GM23338 (cell line): ENCODE measurements around the gene SERGEF. TPM values are rescaled to one million over a fixed set of nuclear protein-coding genes. Genes with fewer than 3 reads are reported as not detected.

ENCODE experiments used
- ATAC-seq: fragments of 200-7000 bp; cut with Tn5 transposase; 3 replicates; pipeline ENCODE4 v1.9.1; 2020
- DNase-seq: peaks from one replicate; pipeline ENCODE4 v3.0.0-alpha.2; 2015; ENCODE audit warnings: low spot score
- H2AFZ ChIP-seq: fragments of 200-600 bp; sonication (generic); 2 replicates; pipeline ENCODE4 v1.8.0; 2016; ENCODE audit warnings: antibody characterized with exemption, mild to moderate bottlenecking, moderate library complexity
- H3F3A ChIP-seq: fragments of 200-600 bp; sonication (generic); replicated peaks from 2 replicates; pipeline ENCODE4 v1.8.0; 2017; ENCODE audit warnings: antibody characterized with exemption, mixed run types, low read depth
- H3K27ac ChIP-seq: fragments of 200-600 bp; sonication (generic); 2 replicates; pipeline ENCODE4 v1.6.1; 2016; ENCODE audit warnings: low read depth
- H3K27me3 ChIP-seq: fragments of 200-600 bp; sonication (generic); 2 replicates; pipeline ENCODE4 v1.8.0; 2016; ENCODE audit warnings: mild to moderate bottlenecking, mixed run types, moderate library complexity; ENCODE audit not compliant: insufficient read depth
- H3K36me3 ChIP-seq: fragments of 200-600 bp; sonication (generic); 2 replicates; pipeline ENCODE4 v1.8.0; 2016; ENCODE audit warnings: mild to moderate bottlenecking; ENCODE audit not compliant: insufficient read depth
- H3K4me1 ChIP-seq: fragments of 200-600 bp; sonication (generic); 2 replicates; pipeline ENCODE4 v1.8.0; 2016; ENCODE audit warnings: mild to moderate bottlenecking, moderate library complexity; ENCODE audit not compliant: insufficient read depth
- H3K4me2 ChIP-seq: fragments of 200-600 bp; sonication (generic); 2 replicates; pipeline ENCODE4 v1.7.1; 2017; ENCODE audit warnings: mixed run types
- H3K4me3 ChIP-seq: fragments of 200-600 bp; sonication (generic); 2 replicates; pipeline ENCODE4 v1.6.1; 2016; ENCODE audit warnings: mixed run types
- H3K79me2 ChIP-seq: fragments of 200-600 bp; sonication (generic); replicated peaks from 2 replicates; pipeline ENCODE4 v1.8.0; 2017; ENCODE audit warnings: mild to moderate bottlenecking; ENCODE audit not compliant: insufficient read depth
- H3K9me2 ChIP-seq: fragments of 200-600 bp; sonication (generic); 2 replicates; pipeline ENCODE4 v1.8.0; 2017; ENCODE audit not compliant: insufficient read depth
- H4K20me1 ChIP-seq: fragments of 200-600 bp; sonication (generic); replicated peaks from 2 replicates; pipeline ENCODE4 v1.8.0; 2017; ENCODE audit warnings: mild to moderate bottlenecking; ENCODE audit not compliant: insufficient read depth
- H3K27ac Mint-ChIP-seq: 2 replicates; pipeline ENCODE4 v1.8.0; 2020; ENCODE audit warnings: inconsistent platforms, mild to moderate bottlenecking, moderate library complexity, mixed read lengths
- H3K27me3 Mint-ChIP-seq: 3 replicates; pipeline ENCODE4 v1.8.0; 2022; ENCODE audit warnings: low read depth, mild to moderate bottlenecking, moderate library complexity, mixed read lengths, inconsistent platforms; ENCODE audit not compliant: insufficient read depth, poor library complexity
- H3K36me3 Mint-ChIP-seq: 3 replicates; pipeline ENCODE4 v1.8.0; 2021; ENCODE audit warnings: low read depth, mild to moderate bottlenecking, inconsistent platforms, moderate library complexity, mixed read lengths
- H3K4me1 Mint-ChIP-seq: 3 replicates; pipeline ENCODE4 v1.8.0; 2020; ENCODE audit warnings: mild to moderate bottlenecking, inconsistent platforms, mixed read lengths
- H3K4me3 Mint-ChIP-seq: 3 replicates; pipeline ENCODE4 v1.8.0; 2021; ENCODE audit warnings: moderate library complexity, mild to moderate bottlenecking, inconsistent platforms, mixed read lengths
- H3K9me3 Mint-ChIP-seq: 3 replicates; pipeline ENCODE4 v1.8.0; 2020; ENCODE audit warnings: moderate library complexity, mild to moderate bottlenecking, inconsistent platforms, mixed read lengths
- CREB1 ChIP-seq: fragments of 250-450 bp; sonication (Bioruptor Pico); IDR thresholded peaks from 2 replicates; pipeline ENCODE4 v1.5.0; 2020; ENCODE audit warnings: low read depth, mild to moderate bottlenecking, moderate library complexity
- EZH2 ChIP-seq: fragments of 200-600 bp; sonication (generic); IDR thresholded peaks from one replicate; pipeline ENCODE4 v1.8.0; 2017; ENCODE audit warnings: antibody characterized with exemption, mild to moderate bottlenecking, low read depth; ENCODE audit not compliant: unreplicated experiment
- EZH2phosphoT487 ChIP-seq: fragments of 200-600 bp; sonication (generic); IDR thresholded peaks from one replicate; pipeline ENCODE4 v1.8.1; 2018; ENCODE audit warnings: antibody characterized with exemption; ENCODE audit not compliant: unreplicated experiment
- JUNB ChIP-seq: IDR thresholded peaks from one replicate; pipeline ENCODE4 v1.6.1; 2016; ENCODE audit warnings: antibody characterized with exemption; ENCODE audit not compliant: unreplicated experiment
- NANOG ChIP-seq: IDR thresholded peaks from 2 replicates; pipeline ENCODE4 v1.6.1; 2016; ENCODE audit warnings: antibody characterized with exemption, borderline replicate concordance
- POLR2AphosphoS5 ChIP-seq: IDR thresholded peaks from 2 replicates; pipeline ENCODE4 v1.6.1; 2016; ENCODE audit warnings: antibody characterized with exemption, low read depth
- STAT1 ChIP-seq: IDR thresholded peaks from one replicate; pipeline ENCODE4 v1.6.1; 2016; ENCODE audit warnings: antibody characterized with exemption; ENCODE audit not compliant: unreplicated experiment
- ZNF114 ChIP-seq: fragments of 250-450 bp; sonication (Bioruptor Pico); IDR thresholded peaks from 2 replicates; pipeline ENCODE4 v1.5.0; 2020; ENCODE audit warnings: mild to moderate bottlenecking, moderate library complexity
- ZNF331 ChIP-seq: fragments of 250-450 bp; sonication (Bioruptor Pico); IDR thresholded peaks from 2 replicates; pipeline ENCODE4 v1.5.0; 2020; ENCODE audit warnings: low read depth, mild to moderate bottlenecking, moderate library complexity
- ZNF462 ChIP-seq: fragments of 250-450 bp; sonication (Bioruptor Pico); IDR thresholded peaks from 2 replicates; pipeline ENCODE4 v1.5.0; 2020; ENCODE audit warnings: mild to moderate bottlenecking, moderate library complexity
- polyA plus RNA-seq: library from polyadenylated mRNA; unstranded; fragments of >200 nt; fragmentation: Nextera tagmentation; extraction: Ambion mirVana; gene quantifications from 2 replicates; pipeline ENCODE4 v1.2.1, GENCODE V29; 2016
- total RNA-seq: library from RNA; depleted of rRNA; stranded (reverse); fragments of >200 nt; shearing (Covaris generic); gene quantifications from 2 replicates; pipeline ENCODE4 v1.2.3, GENCODE V29; 2014
- TF ChIP-seq, protein P1 (sequence below): IDR thresholded peaks from 2 replicates; pipeline ENCODE4 v1.6.1; 2016; ENCODE audit warnings: antibody characterized with exemption
- TF ChIP-seq, protein P2 (sequence below), 2 experiments: fragments of 200-600 bp in 1 of 2; sonication (generic) in 1 of 2; conservative IDR thresholded peaks; 2 replicates each; pipeline versions ENCODE4 v1.5.1 to v1.6.1; 2016 to 2017; ENCODE audit warnings: antibody characterized with exemption in 2 of 2, low read depth in 2 of 2, mild to moderate bottlenecking in 2 of 2, moderate library complexity in 1 of 2
- TF ChIP-seq, protein P3 (sequence below): IDR thresholded peaks from one replicate; pipeline ENCODE4 v1.6.1; 2018; ENCODE audit warnings: antibody characterized with exemption; ENCODE audit not compliant: unreplicated experiment

SERGEF gene
- total and polyA plus RNA-seq, 2 experiments from 2014 or later: 24.2 to 27.9 TPM

DNA sequence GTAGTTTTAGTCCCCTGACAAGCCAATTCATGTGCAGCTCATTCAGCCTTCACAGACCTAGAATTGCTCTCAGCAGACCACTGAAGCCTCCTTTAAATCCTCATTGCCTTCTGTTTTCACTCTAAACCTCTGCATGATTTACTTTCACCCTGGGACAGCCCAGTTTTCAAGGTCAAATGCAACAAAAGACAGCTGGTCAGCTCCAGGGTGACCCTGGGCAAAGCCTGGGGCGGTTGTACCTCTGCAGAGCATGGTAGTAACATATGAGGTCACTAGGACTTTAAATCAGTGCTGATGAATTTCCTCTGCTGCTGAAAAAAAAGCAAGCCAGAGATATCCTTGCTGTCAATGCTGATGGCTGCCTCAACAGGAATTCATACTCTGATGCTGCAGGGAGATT is 62.2 kb downstream of the SERGEF start:
- H3K36me3 Mint-ChIP-seq: no peaks in the 10 kb centered on the region
- H3K27ac Mint-ChIP-seq: no peak overlapping the region
- H3K27ac ChIP-seq: no peak overlapping the region
- H3F3A ChIP-seq: no peaks in the 10 kb centered on the region
- DNase-seq: no peak
- no peak overlapping the region for H3K4me3 Mint-ChIP-seq
- H3K4me3 ChIP-seq: no peak overlapping the region
- H3K9me2 ChIP-seq: no peaks in the 10 kb centered on the region
- H3K4me2 ChIP-seq: no peak overlapping the region
- H3K36me3 ChIP-seq: no peaks in the 10 kb centered on the region
- no peaks in the 10 kb centered on the region for H4K20me1 ChIP-seq
- H3K4me1 Mint-ChIP-seq: no peaks in the 10 kb centered on the region
- TF ChIP-seq ZNF331 (CRISPR knock-in tag): no peak
- TF ChIP-seq POLR2AphosphoS5: no peak
- no peak for TF ChIP-seq NANOG
- no peak for TF ChIP-seq JUNB
- TF ChIP-seq, protein P1, sequence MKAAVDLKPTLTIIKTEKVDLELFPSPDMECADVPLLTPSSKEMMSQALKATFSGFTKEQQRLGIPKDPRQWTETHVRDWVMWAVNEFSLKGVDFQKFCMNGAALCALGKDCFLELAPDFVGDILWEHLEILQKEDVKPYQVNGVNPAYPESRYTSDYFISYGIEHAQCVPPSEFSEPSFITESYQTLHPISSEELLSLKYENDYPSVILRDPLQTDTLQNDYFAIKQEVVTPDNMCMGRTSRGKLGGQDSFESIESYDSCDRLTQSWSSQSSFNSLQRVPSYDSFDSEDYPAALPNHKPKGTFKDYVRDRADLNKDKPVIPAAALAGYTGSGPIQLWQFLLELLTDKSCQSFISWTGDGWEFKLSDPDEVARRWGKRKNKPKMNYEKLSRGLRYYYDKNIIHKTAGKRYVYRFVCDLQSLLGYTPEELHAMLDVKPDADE: no peak
- no peak for TF ChIP-seq STAT1
- no peak for TF ChIP-seq ZNF462 (CRISPR knock-in tag)
- TF ChIP-seq, protein P2, sequence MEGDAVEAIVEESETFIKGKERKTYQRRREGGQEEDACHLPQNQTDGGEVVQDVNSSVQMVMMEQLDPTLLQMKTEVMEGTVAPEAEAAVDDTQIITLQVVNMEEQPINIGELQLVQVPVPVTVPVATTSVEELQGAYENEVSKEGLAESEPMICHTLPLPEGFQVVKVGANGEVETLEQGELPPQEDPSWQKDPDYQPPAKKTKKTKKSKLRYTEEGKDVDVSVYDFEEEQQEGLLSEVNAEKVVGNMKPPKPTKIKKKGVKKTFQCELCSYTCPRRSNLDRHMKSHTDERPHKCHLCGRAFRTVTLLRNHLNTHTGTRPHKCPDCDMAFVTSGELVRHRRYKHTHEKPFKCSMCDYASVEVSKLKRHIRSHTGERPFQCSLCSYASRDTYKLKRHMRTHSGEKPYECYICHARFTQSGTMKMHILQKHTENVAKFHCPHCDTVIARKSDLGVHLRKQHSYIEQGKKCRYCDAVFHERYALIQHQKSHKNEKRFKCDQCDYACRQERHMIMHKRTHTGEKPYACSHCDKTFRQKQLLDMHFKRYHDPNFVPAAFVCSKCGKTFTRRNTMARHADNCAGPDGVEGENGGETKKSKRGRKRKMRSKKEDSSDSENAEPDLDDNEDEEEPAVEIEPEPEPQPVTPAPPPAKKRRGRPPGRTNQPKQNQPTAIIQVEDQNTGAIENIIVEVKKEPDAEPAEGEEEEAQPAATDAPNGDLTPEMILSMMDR (conservative IDR thresholded peaks at IDR 0.05; ENCODE audit: low read depth in 2 of 2): no peak
- no peak for TF ChIP-seq EZH2
- TF ChIP-seq EZH2phosphoT487: no peak
- no peak for TF ChIP-seq ZNF114 (CRISPR knock-in tag)
- TF ChIP-seq, protein P3, sequence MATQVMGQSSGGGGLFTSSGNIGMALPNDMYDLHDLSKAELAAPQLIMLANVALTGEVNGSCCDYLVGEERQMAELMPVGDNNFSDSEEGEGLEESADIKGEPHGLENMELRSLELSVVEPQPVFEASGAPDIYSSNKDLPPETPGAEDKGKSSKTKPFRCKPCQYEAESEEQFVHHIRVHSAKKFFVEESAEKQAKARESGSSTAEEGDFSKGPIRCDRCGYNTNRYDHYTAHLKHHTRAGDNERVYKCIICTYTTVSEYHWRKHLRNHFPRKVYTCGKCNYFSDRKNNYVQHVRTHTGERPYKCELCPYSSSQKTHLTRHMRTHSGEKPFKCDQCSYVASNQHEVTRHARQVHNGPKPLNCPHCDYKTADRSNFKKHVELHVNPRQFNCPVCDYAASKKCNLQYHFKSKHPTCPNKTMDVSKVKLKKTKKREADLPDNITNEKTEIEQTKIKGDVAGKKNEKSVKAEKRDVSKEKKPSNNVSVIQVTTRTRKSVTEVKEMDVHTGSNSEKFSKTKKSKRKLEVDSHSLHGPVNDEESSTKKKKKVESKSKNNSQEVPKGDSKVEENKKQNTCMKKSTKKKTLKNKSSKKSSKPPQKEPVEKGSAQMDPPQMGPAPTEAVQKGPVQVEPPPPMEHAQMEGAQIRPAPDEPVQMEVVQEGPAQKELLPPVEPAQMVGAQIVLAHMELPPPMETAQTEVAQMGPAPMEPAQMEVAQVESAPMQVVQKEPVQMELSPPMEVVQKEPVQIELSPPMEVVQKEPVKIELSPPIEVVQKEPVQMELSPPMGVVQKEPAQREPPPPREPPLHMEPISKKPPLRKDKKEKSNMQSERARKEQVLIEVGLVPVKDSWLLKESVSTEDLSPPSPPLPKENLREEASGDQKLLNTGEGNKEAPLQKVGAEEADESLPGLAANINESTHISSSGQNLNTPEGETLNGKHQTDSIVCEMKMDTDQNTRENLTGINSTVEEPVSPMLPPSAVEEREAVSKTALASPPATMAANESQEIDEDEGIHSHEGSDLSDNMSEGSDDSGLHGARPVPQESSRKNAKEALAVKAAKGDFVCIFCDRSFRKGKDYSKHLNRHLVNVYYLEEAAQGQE: no peak
- TF ChIP-seq CREB1: no peak
- no peaks in the 10 kb centered on the region for H3K27me3 Mint-ChIP-seq
- H3K79me2 ChIP-seq: no peaks in the 10 kb centered on the region
- no peak overlapping the region for H2AFZ ChIP-seq
- no peaks in the 10 kb centered on the region for H3K4me1 ChIP-seq
- H3K27me3 ChIP-seq: no peaks in the 10 kb centered on the region
- no peaks in the 10 kb centered on the region for H3K9me3 Mint-ChIP-seq
- no peak for ATAC-seq
